HG03521 (cell line): ENCODE measurements around the gene NHS.
"Not testable (repeated sequence)": the region's sequence is repeated elsewhere in the genome, so short reads cannot be mapped to it uniquely, and the experiment has no call there.

Experiments used
- ATAC-seq: cut with Tn5 transposase; IDR thresholded peaks from one replicate; pipeline ENCODE4 v1.9.1; 2021; ENCODE audit warnings: mild to moderate bottlenecking, moderate library complexity; ENCODE audit not compliant: unreplicated experiment

NHS gene

GRCh38 chrX:17494216-17494615 is 119.2 kb downstream of the NHS start:
- ATAC-seq = no peak

DNA sequence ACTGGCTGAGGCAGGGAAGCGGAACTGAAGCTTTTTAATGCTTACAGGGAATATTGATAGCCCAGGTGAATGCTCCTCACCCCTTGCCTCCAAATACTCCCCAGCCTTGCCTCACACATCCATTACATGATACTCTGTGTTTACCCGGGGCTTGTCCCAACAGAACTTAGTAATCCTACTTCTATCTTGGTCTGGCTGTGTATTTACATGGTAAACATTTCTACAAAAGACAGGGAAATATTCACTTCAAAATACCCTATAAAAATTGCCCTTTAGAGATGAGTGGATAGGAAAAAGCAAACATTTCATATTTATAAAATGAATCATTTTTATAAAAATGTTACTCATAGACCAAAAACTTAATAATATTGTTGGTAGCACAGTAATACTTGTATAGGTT is 120.1 kb downstream of the NHS start:
- no peak for ATAC-seq

DNA sequence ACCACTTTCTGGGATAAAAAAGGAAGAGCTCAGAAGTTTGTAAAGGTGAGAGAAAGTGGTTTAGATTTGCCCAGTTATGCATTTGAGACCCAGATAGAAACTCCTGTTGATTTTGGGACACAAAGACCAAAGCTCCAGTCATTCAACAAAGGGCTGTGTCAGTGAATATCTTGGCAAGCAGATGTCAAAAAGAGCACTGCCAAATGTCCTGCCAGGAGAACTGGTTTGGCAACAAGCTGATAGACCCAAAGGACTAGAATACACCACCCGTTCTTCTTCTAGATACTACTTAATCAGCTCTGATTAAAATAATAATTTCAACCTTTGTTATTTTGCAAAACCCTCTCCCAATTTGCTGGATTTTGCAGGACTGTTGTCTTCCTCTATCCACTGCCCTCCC is 121.4 kb downstream of the NHS start:
- no peak for ATAC-seq

GRCh38 chrX:17497193-17497592 is 122.2 kb downstream of the NHS start:
- no peak for ATAC-seq

- ATAC-seq = no peak
These were observed 124.5 kb downstream of the NHS start for GRCh38 chrX:17499512-17499911.

GRCh38 chrX:17500145-17500579 is 125.2 kb downstream of the NHS start:
- no peak for ATAC-seq

DNA sequence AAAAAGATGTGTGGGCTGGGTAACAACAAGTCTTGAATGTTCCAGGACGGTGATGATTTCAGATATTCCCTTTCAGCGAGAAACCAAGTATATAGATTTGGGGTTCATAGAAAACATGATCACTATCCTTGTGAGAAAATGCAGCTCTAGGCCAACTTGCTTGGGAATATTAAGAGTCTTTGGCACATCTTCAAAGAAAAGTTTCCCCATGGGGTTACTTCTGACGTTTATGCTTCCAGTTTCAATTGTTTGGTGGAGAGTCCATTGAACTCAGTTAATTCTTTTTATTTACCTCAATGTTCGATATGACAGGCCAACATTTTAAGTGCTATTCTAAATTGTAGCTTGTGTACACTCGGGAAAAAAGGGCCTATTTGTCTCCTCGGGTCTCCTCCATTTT is 126.7 kb downstream of the NHS start:
- no peak for ATAC-seq

GRCh38 chrX:17506352-17506751 is 131.4 kb downstream of the NHS start:
- ATAC-seq = not testable (repeated sequence)

GRCh38 chrX:17511556-17511955 is 136.6 kb downstream of the NHS start:
- ATAC-seq = no peak

DNA sequence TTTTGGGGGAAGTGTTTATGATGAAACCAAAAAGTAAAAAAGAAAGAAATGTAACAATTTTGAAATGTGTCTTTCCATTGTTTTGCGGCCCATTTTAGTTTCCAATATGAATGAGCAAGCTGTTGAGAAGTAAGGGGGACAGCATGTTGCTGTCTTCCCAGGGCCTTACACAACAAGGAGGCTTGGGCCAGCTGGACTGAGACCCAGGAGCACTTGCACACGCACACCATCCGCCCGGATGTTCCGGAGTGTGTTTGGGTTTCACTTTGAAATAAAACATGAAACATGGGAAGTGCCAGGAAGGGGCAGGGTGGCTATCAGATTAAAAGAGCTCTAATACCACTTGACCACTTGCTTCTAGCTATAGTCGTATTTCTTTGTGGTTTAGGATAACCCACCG is 144.4 kb downstream of the NHS start:
- no peak for ATAC-seq

GRCh38 chrX:17520016-17520615 is 145.1 kb downstream of the NHS start:
- no peak for ATAC-seq

GRCh38 chrX:17521871-17522693 is 147.1 kb downstream of the NHS start:
- ATAC-seq = no peak

GRCh38 chrX:17525266-17525665 is 150.3 kb downstream of the NHS start:
- no peak for ATAC-seq

DNA sequence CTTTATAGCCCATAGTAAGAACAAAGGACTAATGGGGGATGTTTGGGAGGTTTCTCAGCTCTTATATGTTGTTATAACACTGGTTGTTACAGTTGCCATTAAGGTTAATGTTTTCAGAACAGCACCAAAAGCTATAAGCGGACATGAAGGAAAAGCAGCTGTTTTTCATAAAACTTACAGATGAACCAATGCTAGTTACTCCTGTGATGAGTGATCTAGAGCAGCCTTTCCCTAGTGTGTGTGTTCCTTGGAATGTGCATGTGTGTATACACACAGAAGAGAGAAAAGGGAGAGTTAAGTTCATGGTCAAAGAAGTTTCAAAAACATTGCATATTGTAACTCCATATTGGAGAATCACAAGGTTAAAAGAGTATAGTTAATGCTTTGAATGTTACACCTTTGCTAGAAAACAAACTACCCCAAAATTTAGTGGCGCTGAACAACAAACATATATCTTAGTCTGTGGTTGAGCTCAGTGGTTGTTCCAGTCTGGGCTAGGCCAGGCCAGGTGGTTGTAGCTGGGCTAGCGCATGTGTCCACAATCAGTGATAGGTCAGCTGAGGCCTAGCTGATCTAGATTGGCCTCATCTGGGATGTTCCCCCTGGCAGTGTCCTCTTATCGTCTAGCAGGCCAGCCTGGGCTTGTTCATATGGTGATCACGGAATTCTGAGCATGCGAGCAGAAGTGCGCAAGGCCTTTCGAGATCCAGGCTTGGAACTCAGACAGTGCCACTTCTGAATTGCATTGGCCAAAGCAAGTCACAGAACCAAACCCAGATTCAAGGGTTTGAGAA is 151.0 kb downstream of the NHS start:
- no peak for ATAC-seq

- ATAC-seq = no peak
These were observed 152.2 kb downstream of the NHS start for GRCh38 chrX:17527135-17527701.

GRCh38 chrX:17527922-17528321 is 152.9 kb downstream of the NHS start:
- ATAC-seq = no peak

DNA sequence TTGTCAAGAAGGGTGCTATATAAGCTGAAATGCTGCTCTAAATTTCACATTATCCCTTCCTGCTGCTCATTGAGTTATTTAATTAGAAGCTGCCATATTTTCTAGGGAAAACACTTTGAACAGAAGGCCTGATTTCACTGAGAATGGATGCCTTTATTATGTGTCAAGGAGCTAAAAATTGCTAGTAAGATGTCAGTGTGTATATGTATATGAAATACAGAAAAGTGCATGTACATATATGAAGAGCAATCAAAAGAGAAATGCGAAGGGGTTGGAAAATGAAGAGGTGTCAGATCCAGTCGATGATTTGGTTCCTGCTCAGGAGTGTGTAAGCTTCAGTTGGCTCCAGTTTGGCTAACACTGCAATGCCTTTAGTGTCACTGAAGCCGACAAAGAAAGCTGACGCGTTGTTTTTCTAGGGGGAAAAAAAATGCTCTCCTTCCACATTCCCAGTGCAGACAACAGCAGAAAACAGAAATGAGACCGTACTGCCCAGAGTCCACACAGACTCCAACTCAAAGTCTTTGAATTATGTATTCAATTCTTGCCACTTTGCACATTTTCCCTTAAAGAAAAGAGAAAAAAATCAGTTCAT is 154.2 kb downstream of the NHS start:
- no peak for ATAC-seq

- ATAC-seq = no peak
These were observed 156.5 kb downstream of the NHS start for GRCh38 chrX:17531500-17531899.

GRCh38 chrX:17535229-17535628 is 160.2 kb downstream of the NHS start:
- ATAC-seq = no peak

GRCh38 chrX:17537723-17538243 is 162.8 kb downstream of the NHS start:
- no peak for ATAC-seq

- ATAC-seq = no peak
These were observed 167.1 kb downstream of the NHS start for GRCh38 chrX:17542123-17542522.
